Mesangial cell (primary cell): ENCODE measurements around the gene ATP6V0E1. TPM values are rescaled to one million over a fixed set of nuclear protein-coding genes. Genes with fewer than 3 reads are reported as not detected.

ENCODE experiments used
- total RNA-seq: library from RNA; depleted of rRNA; stranded (reverse); fragments of >200 nt; gene quantifications from 2 replicates; pipeline ENCODE4 v1.2.3, GENCODE V29; 2015

Gene ATP6V0E1
- 101 and 102 TPM in 2 replicates for total RNA-seq

DNA sequence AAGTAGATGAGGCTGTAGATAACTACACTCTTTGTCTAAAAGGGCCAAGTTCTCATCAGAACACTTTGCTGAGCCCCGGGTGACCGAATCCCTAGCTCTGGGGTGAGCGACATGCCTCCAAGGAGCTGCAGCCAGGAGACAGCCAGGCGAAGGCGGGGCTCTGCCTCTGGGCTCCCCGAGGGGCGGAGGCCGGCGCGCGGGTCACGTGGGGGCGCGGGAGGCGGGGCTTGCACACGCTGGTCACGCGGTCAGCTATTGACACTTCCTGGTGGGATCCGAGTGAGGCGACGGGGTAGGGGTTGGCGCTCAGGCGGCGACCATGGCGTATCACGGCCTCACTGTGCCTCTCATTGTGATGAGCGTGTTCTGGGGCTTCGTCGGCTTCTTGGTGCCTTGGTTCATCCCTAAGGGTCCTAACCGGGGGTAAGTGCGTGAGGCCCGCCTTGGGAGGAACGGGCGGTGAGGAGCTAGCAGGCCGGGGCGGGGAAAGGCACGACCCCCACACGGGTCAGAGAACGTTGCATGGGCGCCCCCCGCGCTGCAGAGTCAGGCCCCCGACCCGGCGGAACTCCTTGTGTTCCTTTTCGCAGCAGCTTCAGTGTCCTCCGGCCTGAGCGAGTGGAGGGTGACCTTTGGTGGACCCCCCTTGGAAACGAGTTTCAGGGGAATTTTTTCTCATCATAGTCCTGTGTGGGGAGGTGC lies at the start of gene ATP6V0E1:
TSS of gene ATP6V0E1 (plus strand) at position 230 of the 702 bp plus-strand sequence. CDS start at position 320, 90 bp downstream.

DNA sequence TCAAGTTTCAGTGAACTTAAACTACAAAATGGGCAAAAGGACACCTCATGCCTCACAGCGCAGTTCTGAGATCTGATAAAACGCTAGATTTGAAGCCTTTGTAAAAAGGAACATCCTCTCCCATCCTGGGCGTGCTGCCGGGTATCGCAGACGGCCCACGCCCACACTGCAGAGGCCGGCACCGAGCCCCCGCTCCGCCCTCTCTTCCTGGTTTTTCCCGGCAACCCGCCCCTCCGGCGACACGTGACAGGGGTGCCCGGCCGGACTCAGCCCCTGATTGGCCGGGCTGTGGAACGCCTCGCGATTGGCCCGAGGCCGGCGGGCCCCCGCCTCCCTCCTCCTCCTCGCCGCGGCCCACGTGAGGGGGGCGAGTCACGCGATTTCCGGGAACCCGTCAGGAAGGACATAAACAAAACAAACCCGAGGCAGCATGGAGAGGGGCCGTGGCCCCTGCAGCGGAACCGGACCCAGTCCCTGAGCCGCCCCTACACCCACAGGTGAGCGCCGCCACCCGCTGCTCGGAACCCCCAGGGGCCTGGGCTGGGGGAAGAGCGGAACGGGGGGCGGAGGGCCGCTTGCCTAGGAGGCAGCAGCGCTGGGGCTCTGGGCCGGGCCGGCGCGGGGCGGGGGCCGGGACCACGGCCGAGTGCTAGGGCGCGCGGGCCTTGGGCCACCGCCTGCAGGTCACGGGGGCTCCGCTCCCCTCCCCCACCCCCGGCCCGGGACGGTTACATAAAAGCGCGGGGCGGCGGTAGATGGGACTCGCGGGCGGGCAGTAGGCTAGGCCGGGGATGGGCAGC lies 72.6 kb downstream of the ATP6V0E1 start, which contains the start of gene CREBRF:
TSS of gene CREBRF (plus strand) at position 370 of the 800 bp plus-strand sequence. CDS start 24,424 bp downstream, outside the sequence.

Other genes starting within 250 kb of the ATP6V0E1 start
- 287 and 380 TPM in 2 replicates for gene DUSP1, start 212.6 kb upstream of the ATP6V0E1 start, total RNA-seq
- 211 and 253 TPM in 2 replicates for gene ERGIC1, start 149.5 kb upstream of the ATP6V0E1 start, total RNA-seq
- 36.9 and 58.8 TPM in 2 replicates for gene RPL26L1, start 24.3 kb upstream of the ATP6V0E1 start, total RNA-seq
- 2.6 and 5.7 TPM in 2 replicates for gene CREBRF, start 72.6 kb downstream of the ATP6V0E1 start, total RNA-seq
- 10.4 and 18.7 TPM in 2 replicates for gene BNIP1, start 160.8 kb downstream of the ATP6V0E1 start, total RNA-seq